ENCODE measurements around the gene DLGAP1.
"Not testable (repeated sequence)": the region's sequence is repeated elsewhere in the genome, so short reads cannot be mapped to it uniquely, and the experiment has no call there.

Gene DLGAP1

GRCh38 chr18:4287340-4287739, 167.8 kb downstream of the DLGAP1 start:
- DNase-seq (ENCODE audit: low read depth) = not testable (repeated sequence)

DNA sequence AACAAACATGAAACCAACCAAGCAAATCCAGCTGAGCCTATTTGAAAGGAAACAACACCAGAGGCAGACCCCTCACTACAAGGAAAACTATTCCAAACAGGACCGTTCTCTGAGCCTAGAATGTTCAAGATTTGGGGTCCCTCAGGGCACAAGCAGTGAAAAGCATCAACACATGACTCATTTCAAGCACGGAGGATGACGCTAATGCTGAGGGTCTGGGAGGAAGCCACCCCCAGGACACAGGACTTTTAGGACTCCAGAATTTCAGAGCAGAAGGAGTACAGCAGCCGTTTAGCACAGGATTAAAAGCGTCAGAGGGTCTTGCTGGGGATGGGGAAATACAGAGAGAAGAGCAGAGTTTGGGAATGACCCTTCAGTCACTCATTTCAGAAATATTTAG, 168.9 kb downstream of the DLGAP1 start:
- no peak for DNase-seq (ENCODE audit: low read depth)

- DNase-seq (ENCODE audit: low read depth) = no peak
Measured at GRCh38 chr18:4285525-4285924, 169.6 kb downstream of the DLGAP1 start.

DNA sequence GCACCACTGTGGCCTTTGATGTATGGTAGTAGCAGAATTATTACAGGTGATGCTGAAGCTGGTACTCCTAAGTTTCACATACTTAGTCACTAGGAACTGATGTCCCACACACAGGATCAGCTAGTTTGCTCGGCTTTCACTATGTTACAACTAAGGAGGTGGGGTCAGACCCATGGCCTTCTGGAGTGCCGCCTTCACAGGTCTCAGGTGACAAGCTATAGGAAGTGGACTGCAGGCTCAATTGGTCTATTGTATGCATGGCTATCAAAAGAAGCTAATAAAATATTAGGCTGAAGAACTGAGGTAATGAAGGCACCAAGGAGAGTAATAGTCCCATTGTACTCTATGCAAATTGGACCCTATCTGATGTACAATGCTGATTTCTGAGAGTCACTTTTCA, 170.6 kb downstream of the DLGAP1 start:
- no peak for DNase-seq (ENCODE audit: low read depth)

DNA sequence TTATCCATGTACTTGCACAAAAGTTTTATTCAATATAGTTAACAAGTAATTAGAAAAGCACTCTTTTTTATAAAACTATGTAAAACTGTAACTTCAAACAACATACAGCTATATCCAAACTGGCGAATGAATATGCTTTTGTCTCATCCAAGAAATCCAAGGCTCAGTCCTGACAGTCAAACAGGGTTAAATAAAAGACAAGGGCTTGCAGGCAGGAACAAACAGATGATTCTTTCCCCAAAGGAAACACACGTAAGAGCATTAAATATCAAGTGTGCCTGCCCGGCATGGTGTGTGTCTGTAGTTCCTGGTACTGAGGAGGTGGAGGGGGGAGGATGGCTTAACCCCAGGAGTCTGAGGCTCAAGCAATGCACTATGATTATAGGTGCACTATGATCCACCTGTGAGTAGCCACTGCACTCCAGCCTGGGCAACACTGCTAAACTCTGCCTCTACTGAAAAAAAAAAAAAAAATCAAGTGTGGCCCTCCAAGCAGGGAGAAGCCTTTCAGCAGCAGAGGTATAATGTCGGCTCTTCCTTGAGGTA, 171.3 kb downstream of the DLGAP1 start:
- DNase-seq (ENCODE audit: low read depth) = no peak

DNA sequence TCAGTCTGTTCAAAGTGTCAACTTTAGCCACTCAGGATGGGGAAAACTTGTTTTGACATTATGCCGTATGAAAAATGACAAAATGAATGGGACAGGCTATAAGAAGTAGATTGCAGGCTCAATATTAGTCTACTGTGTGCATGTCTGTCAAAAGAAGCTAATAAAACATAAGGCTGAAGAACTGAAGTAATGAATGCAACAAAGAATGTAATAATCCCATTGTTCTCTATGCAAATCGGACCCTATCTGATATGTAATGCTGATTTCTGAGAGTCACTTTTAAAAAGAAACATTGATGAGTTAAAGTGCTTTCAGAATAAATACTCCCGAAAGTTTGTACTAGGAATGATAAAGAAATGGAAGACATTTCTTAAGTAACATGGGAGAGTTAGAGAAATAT, 172.2 kb downstream of the DLGAP1 start:
- DNase-seq (ENCODE audit: low read depth) = no peak

DNA sequence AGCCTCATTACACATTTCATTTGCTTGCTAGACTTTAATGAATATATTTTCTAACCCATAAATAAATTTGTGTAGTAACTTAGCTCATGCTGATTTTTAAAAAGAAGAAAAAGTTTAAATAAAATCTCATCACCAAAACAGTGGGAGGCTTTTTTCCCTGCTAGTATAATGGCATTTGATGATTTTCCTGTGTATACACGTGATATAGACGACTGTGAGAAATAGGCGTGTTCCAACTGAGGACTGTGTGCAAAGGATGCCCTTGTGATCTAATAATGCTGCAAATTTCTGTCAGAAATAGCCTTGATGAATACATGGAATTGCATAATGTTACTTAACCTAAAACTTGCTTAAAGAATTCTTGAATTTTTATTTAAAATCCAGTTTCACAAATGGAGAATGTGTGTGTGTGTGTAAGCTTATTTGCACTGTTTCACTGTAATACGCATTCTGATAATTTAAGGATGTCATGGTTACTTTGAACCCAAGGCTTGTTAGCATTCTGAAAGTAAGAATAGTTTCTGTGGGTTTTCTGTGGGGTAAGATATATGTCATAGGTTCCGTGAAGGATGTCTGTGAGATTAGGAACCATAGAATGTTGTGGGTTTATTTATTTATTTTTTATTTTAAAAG, 178.0 kb downstream of the DLGAP1 start:
- no peak for DNase-seq (ENCODE audit: low read depth)

DNA sequence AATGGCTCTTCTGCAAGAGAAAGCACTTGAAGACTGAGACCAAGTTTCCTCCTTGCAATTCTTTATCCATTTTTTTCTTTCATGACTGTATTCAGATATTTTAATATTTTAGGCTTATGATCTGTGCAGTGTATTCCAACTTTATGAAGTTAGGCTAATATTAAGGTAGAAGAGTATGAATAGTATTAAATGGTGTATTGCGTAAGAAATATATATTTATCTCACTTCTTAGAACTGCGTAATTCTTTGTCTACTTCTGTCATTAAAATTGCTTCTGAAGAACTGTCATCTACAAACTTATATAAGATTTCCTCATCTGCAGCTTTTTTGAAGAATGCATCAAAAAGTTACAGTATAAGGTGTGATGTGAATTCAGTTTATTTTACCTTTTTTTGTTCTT, 183.2 kb downstream of the DLGAP1 start:
- no peak for DNase-seq (ENCODE audit: low read depth)

- DNase-seq (ENCODE audit: low read depth) = no peak
Measured at GRCh38 chr18:4270988-4271387, 184.1 kb downstream of the DLGAP1 start.

DNA sequence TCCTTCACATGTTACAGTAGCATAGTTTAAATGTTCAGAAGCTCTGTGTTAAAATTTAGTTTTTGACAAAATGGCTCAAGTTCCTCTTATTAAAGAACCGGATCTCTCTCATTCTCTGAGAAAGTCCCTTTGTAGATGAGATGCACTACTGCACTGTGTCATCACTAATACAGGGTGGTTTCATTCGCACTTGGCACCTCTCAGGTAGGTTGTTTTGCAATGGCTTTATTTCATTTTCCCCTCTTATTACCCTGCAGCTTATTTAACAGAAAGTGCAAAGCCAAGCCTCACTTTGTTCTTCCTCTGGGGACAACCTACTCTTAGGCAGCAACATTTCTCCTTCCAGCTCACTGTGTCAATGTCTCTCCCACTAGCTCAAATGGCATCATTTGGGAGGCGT, 185.1 kb downstream of the DLGAP1 start:
- no peak for DNase-seq (ENCODE audit: low read depth)

- no peak for DNase-seq (ENCODE audit: low read depth)
Measured at GRCh38 chr18:4267641-4268040, 187.5 kb downstream of the DLGAP1 start.

- no peak for DNase-seq (ENCODE audit: low read depth)
Measured at GRCh38 chr18:4264347-4264791, 190.7 kb downstream of the DLGAP1 start.

DNA sequence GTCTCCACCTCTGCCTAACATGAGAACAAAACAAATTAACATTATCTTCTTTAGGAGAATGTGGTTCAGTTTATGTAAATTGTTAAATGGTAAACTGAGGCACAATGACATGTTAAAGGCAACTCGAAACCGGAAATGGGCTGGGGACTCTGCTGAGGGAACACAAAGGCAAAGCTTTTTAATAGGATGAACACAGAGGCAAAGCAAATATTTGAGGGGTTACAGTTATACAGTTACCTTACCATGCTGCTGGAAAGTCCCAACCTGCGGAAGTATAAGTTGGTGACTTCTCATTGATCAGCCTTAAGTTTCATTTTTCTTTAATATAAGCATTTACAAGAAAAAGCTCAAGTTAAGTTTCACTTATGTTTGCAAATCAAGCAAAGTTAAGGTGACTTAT, 195.0 kb downstream of the DLGAP1 start:
- no peak for DNase-seq (ENCODE audit: low read depth)

DNA sequence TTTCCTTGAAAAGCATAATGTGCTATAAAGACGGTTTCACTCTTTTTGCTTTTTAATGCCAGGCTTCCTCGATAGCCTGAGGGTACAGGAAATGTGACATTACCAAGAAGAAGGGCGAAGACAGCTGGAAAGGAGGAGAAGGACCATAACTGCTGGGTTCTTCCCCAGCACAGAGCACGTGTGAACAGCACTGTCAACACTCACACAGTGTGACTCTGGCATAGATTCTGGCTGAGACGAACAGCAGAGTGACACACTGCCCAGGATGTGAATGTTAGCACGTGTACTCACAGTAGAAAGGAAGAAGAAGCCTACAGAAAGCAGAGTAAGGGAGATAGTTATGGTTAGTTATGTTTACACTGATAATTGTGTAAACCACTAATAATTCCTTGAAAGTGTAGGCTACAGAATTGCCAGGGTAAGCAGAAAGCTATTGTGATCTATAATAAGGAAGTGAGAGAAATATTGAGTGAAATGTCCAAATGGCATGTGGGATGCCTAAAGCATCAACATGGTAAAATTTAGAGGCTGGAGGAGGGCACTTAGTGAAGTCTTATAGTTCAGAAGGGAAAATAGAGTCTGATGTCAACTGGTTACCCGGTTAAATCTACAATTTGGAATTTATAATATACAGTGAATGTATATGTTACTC, 198.2 kb downstream of the DLGAP1 start:
- DNase-seq (ENCODE audit: low read depth) = no peak

GRCh38 chr18:4254840-4255239, 200.3 kb downstream of the DLGAP1 start:
- no peak for DNase-seq (ENCODE audit: low read depth)

- DNase-seq (ENCODE audit: low read depth) = no peak
Measured at GRCh38 chr18:4252829-4253228, 202.3 kb downstream of the DLGAP1 start.

DNA sequence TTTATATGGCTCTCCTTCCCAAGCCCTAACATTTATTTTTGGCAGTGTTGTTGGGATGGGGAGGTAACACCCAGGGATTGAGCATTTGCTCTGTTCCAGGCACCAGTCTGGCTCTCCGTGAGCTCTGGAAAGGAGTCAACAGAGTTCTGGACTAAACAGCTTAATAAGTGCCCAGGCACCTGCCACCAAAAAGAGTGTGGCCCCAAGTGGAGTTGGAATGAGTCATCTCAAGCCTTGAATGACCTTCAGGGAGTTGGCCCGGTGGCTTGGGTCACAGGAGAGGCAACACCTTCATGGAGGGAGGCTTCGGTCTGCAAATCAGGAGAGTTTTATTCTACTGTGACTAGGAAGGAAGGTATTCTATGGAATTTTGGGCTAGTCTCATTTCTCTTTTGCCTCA, 203.2 kb downstream of the DLGAP1 start:
- DNase-seq (ENCODE audit: low read depth) = no peak

GRCh38 chr18:4251206-4251605, 203.9 kb downstream of the DLGAP1 start:
- DNase-seq (ENCODE audit: low read depth) = no peak

- no peak for DNase-seq (ENCODE audit: low read depth)
Measured at GRCh38 chr18:4250141-4250540, 205.0 kb downstream of the DLGAP1 start.

GRCh38 chr18:4248686-4249085, 206.4 kb downstream of the DLGAP1 start:
- DNase-seq (ENCODE audit: low read depth) = no peak

GRCh38 chr18:4246374-4246773, 208.7 kb downstream of the DLGAP1 start:
- DNase-seq (ENCODE audit: low read depth) = no peak

GRCh38 chr18:4245456-4245855, 209.7 kb downstream of the DLGAP1 start:
- no peak for DNase-seq (ENCODE audit: low read depth)

DNA sequence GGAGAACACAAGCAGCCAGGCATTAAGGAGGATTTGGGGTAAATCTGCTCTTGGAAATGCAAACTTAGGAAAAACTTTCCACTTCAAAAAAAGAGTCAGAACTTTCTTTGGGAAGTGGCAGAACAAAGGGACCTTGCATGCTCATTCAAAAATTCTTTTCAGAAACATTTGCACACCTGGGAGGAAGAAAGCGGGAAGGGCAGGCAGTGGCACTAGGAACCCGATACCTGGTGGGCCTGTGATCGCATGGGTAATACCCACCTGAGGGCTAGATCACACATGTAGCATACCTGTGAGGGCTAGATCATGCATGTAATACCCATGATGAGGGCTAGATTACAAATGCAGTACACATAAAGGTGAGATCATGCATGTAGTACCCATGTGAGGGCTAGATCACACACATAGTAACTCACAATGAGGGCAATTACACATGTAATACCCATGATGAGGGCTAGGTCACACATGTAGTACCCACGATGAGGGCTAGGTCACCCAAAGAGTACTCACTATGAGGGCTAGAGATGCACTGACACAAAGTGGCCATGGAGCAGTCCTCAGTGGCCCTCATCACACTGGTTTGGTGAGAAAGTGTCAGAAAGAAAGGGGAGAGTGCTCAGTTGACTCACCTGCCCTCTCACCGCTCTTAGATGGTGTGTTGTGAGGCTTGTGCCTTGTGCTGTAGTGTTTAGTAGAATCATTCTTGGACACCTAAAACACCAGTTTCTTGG, 212.5 kb downstream of the DLGAP1 start:
- DNase-seq (ENCODE audit: low read depth) = no peak
